HCT116 (cell line): ENCODE measurements around the gene IPO11. TPM values are rescaled to one million over a fixed set of nuclear protein-coding genes. Genes with fewer than 3 reads are reported as not detected.

Source experiments
- ATAC-seq: fragments of 200-7000 bp; cut with Tn5 transposase; 2 replicates; pipeline ENCODE4 v1.9.1; 2020; ENCODE audit warnings: mild to moderate bottlenecking, moderate library complexity
- BruUV-seq: library from RNA; stranded (reverse); fragments of 400-500 nt; replicated peaks from 2 replicates; lab custom pipeline; 2021; lab: Mats Ljungman, UMichigan
- CTCF ChIA-PET: fragments of 300-600 bp; sonication (Branson Sonifier 250); formaldehyde crosslinking; loops from one replicate; lab custom pipeline; 2021; ENCODE audit warnings: antibody characterized with exemption; lab: Charles Lee
- POLR2A ChIA-PET: fragments of 300-600, 350-600 bp; sonication (Branson Sonifier 250); formaldehyde crosslinking; loops from one replicate; lab custom pipeline; 2021; ENCODE audit warnings: antibody characterized with exemption; lab: Charles Lee
- RAD21 ChIA-PET, 2 experiments: fragments of 300-600 bp; sonication (Branson Sonifier 250); formaldehyde crosslinking; loops; one replicate each; lab custom pipeline; 2023; ENCODE audit warnings: low total read pairs in 2 of 2; ENCODE audit not compliant: uncharacterized antibody in 2 of 2, unreplicated experiment in 2 of 2, low non-redundant PET in 1 of 2; lab: Charles Lee
- DNase-seq: peaks from one replicate; pipeline ENCODE4 v3.0.0-alpha.2; 2010; ENCODE audit warnings: low read depth, low spot score
- H2AFZ ChIP-seq: fragments of 200-600 bp; shearing (Covaris generic), sonication (generic); 2 replicates; pipeline ENCODE4 v1.6.1; 2017; ENCODE audit warnings: low read depth, mixed run types, mixed read lengths, antibody characterized with exemption, low read length; ENCODE audit not compliant: poor library complexity, severe bottlenecking
- H3K27ac ChIP-seq: 2 replicates; pipeline ENCODE4 v1.5.1; 2012; ENCODE audit warnings: low read depth, low read length
- H3K27me3 ChIP-seq: fragments of 200-600 bp; sonication (generic); 2 replicates; pipeline ENCODE4 v1.6.1; 2016; ENCODE audit warnings: mixed run types, low read length, mixed read lengths; ENCODE audit not compliant: insufficient read depth
- H3K36me3 ChIP-seq, 2 experiments: fragments of 200-500 bp in 1 of 2; fragments of 200-600 bp in 1 of 2; sonication (Bioruptor generic) in 1 of 2; sonication (generic) in 1 of 2; 2 replicates each; pipeline versions ENCODE4 v1.5.1 to v1.6.1; 2014 to 2016; ENCODE audit warnings: low read length in 2 of 2, inconsistent platforms in 1 of 2, mixed read lengths in 1 of 2, mixed run types in 1 of 2; ENCODE audit not compliant: insufficient read depth in 2 of 2, control insufficient read depth in 1 of 2
- H3K4me1 ChIP-seq, 2 experiments: fragments of 200-600 bp in 1 of 2; sonication (generic) in 1 of 2; 2 replicates each; pipeline versions ENCODE4 v1.5.1 to v1.6.1; 2012 to 2017; ENCODE audit warnings: low read length in 2 of 2, inconsistent platforms in 1 of 2, mild to moderate bottlenecking in 1 of 2, mixed read lengths in 1 of 2, mixed run types in 1 of 2, moderate library complexity in 1 of 2; ENCODE audit not compliant: insufficient read depth in 2 of 2, control insufficient read depth in 1 of 2
- H3K4me2 ChIP-seq: fragments of 200-600 bp; sonication (generic); 2 replicates; pipeline ENCODE4 v1.6.1; 2017; ENCODE audit warnings: mixed run types, low read length, mixed read lengths
- H3K4me3 ChIP-seq, 2 experiments: fragments of 200-600 bp in 1 of 2; sonication (generic) in 1 of 2; replicated peaks in 1 of 2; 2 replicates each; pipeline ENCODE4 v1.5.1; 2011 to 2016; ENCODE audit warnings: low read length in 2 of 2, control low read depth in 1 of 2, low read depth in 1 of 2, mild to moderate bottlenecking in 1 of 2, mixed read lengths in 1 of 2, mixed run types in 1 of 2
- H3K79me2 ChIP-seq: fragments of 200-600 bp; sonication (generic); 2 replicates; pipeline ENCODE4 v1.6.1; 2017; ENCODE audit warnings: mild to moderate bottlenecking, mixed run types, low read length, moderate library complexity, mixed read lengths; ENCODE audit not compliant: insufficient read depth
- H3K9ac ChIP-seq: fragments of 200-600 bp; sonication (generic); 2 replicates; pipeline ENCODE4 v1.6.1; 2016; ENCODE audit warnings: low read length, mixed read lengths
- H3K9me2 ChIP-seq: fragments of 200-600 bp; sonication (generic), shearing (Covaris generic); 2 replicates; pipeline ENCODE4 v1.6.1; 2017; ENCODE audit warnings: mixed run types, mild to moderate bottlenecking, moderate library complexity; ENCODE audit not compliant: insufficient read depth
- H3K9me3 ChIP-seq, 2 experiments: fragments of 200-500 bp in 1 of 2; fragments of 200-600 bp in 1 of 2; sonication (Bioruptor generic) in 1 of 2; sonication (generic) in 1 of 2; 2 replicates each; pipeline ENCODE4 v1.6.1; 2014 to 2017; ENCODE audit warnings: low read length in 2 of 2, mixed read lengths in 2 of 2, inconsistent platforms in 1 of 2, low read depth in 1 of 2, mild to moderate bottlenecking in 1 of 2, mixed run types in 1 of 2, moderate library complexity in 1 of 2; ENCODE audit not compliant: control insufficient read depth in 1 of 2, insufficient read depth in 1 of 2
- H4K20me1 ChIP-seq: fragments of 200-600 bp; sonication (generic), shearing (Covaris generic); 2 replicates; pipeline ENCODE4 v1.6.1; 2017; ENCODE audit warnings: mixed run types, mild to moderate bottlenecking, moderate library complexity; ENCODE audit not compliant: insufficient read depth
- CBX3 ChIP-seq: IDR thresholded peaks from 2 replicates; pipeline ENCODE4 v1.6.1; 2012; ENCODE audit warnings: low read depth
- CEBPB ChIP-seq: IDR thresholded peaks from 2 replicates; pipeline ENCODE4 v1.6.1; 2012; ENCODE audit warnings: low read depth
- EZH2 ChIP-seq: fragments of 200-600 bp; sonication (generic); IDR thresholded peaks from 2 replicates; pipeline ENCODE4 v1.6.1; 2017; ENCODE audit warnings: antibody characterized with exemption, mixed run types
- EZH2phosphoT487 ChIP-seq: fragments of 200-600 bp; IDR thresholded peaks from 2 replicates; pipeline ENCODE4 v1.6.1; 2018; ENCODE audit warnings: antibody characterized with exemption, borderline replicate concordance
- POLR2A ChIP-seq: IDR thresholded peaks from 2 replicates; pipeline ENCODE4 v1.7.0; 2011; ENCODE audit warnings: borderline replicate concordance; ENCODE audit not compliant: insufficient read depth, insufficient read length; ENCODE audit errors: extremely low read depth
- SIN3A ChIP-seq: IDR thresholded peaks from 2 replicates; pipeline ENCODE4 v1.6.1; 2012; ENCODE audit warnings: low read depth
- YY1 ChIP-seq: IDR thresholded peaks from 2 replicates; pipeline ENCODE4 v1.6.1; 2011; ENCODE audit warnings: low read length, low read depth, moderate library complexity, mild to moderate bottlenecking; ENCODE audit not compliant: insufficient replicate concordance; ENCODE audit errors: extremely low read depth
- intact Hi-C: fragments of 100-400 bp; cut with micrococcal nuclease; formaldehyde crosslinking; loops from 2 replicates; pipeline ENCODE4 v1.10.0; 2022
- total RNA-seq: library from RNA; stranded (reverse); gene quantifications from one replicate; pipeline ENCODE4 v1.2.1, GENCODE V29; 2021; ENCODE audit not compliant: unreplicated experiment

Gene IPO11
- total RNA-seq, 1 experiment from 2014 or later = 55.1 TPM

- no peak overlapping the region for H3K9ac ChIP-seq
- no peak for TF ChIP-seq CEBPB
- TF ChIP-seq SIN3A = no peak
- TF ChIP-seq YY1 = no peak
- TF ChIP-seq EZH2 = no peak
- TF ChIP-seq CBX3 = no peak
- TF ChIP-seq EZH2phosphoT487 = no peak
- RAD21 ChIA-PET = no interaction called here
- CTCF ChIA-PET = no interaction called here
- no peaks in the 10 kb centered on the region for H3K9me3 ChIP-seq
- peaks cover 0 to 6% of the 10 kb centered on the region in 2 experiments; a peak in 2 of 4 replicates for H3K4me1 ChIP-seq
- H3K27ac ChIP-seq = no peak overlapping the region
- no peaks in the 10 kb centered on the region for H4K20me1 ChIP-seq
- ATAC-seq (no peak), DNase-seq (no peak)
- no peaks in the 10 kb centered on the region for H3K36me3 ChIP-seq
- no peak overlapping the region for H2AFZ ChIP-seq
- H3K4me3 ChIP-seq = no peak overlapping the region
- intact Hi-C loops = no loop called here
- no peak overlapping the region for H3K4me2 ChIP-seq
- H3K9me2 ChIP-seq = no peaks in the 10 kb centered on the region
- POLR2A ChIA-PET = no interaction called here
- BruUV-seq = no TSS peak
- H3K27me3 ChIP-seq = no peaks in the 10 kb centered on the region
- no peaks in the 10 kb centered on the region for H3K79me2 ChIP-seq
Measured at GRCh38 chr5:62584391-62584790, 171.8 kb downstream of the IPO11 start.

DNA sequence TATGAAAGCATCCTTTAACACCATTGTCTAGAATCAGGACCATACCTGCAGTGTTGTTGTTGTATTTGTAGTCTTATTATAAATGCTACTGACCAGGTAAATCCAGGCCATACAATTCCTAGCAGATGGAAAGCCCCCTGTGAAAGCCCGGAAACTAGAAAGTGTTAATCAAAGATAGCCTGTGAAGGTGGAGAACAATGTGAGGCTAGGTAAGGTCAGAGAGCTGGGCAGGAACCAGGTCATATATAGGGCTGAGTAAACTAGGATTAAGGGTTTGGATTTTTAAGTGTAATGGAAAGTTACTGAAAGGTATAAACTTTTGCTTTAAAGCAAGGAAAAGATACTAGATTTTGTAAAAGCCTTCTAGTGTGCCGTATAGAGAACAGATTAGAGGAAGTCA, 172.7 kb downstream of the IPO11 start:
- Histone ChIP-seq H3K9me2 (no peaks in the 10 kb centered on the region), H3K4me1 (peaks cover 0 to 6% of the 10 kb centered on the region in 2 experiments; a peak in 2 of 4 replicates), H3K79me2 (no peaks in the 10 kb centered on the region), H2AFZ (no peak overlapping the region), H3K27me3 (no peaks in the 10 kb centered on the region), H3K4me3 (no peak overlapping the region), H4K20me1 (no peaks in the 10 kb centered on the region), H3K27ac (no peak overlapping the region), H3K9me3 (no peaks in the 10 kb centered on the region), H3K9ac (no peak overlapping the region), H3K36me3 (no peaks in the 10 kb centered on the region), H3K4me2 (no peak overlapping the region)
- ATAC-seq (no peak), DNase-seq (no peak)
- ChIA-PET RAD21 (no interaction called here), POLR2A (no interaction called here), CTCF (no interaction called here)
- TF ChIP-seq YY1 (no peak), POLR2A (no peak), EZH2 (no peak)
- intact Hi-C loops = no loop called here
- no TSS peak for BruUV-seq
